T47D (cell line): ENCODE results near the gene PRKCA.
A peak's percentile ranks its signal among the peaks of the same experiment; 100 is the strongest.

Source experiments
- DNase-seq, 2 experiments: peaks; one replicate each; pipeline versions ENCODE4 v3.0.0 to v3.0.0-alpha.2; 2011 to 2012; ENCODE audit warnings: low read depth in 1 of 2, low spot score in 1 of 2
- JUND ChIP-seq: IDR thresholded peaks from 2 replicates; pipeline ENCODE4 v1.6.1; 2012; ENCODE audit warnings: low read depth
- in situ Hi-C: cut with HindIII; loops from 2 replicates; pipeline ENCODE4 v1.10.0; 2016; ENCODE audit warnings: low sequenced_read_pairs, low pct_unique_long_range_greater_than_20kb

PRKCA gene

DNA sequence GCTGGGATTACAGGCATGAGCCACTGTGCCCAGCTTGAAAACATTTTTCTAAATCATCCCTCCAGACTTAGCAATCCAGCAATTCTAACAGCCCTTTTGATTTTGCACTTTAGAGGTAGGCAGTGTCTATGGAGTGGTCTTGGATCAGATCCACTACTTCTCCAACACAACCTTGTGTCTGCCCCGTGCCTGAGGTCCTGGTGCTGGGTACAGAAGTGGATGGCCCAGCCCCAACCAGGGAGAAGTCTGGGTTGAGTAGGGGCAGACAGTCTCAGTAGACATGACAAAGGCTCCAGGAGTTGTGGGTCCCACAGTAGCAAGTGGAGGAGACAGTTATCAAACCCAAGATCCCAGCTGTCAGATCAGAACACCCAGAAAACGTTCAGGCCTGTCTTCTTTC lies 460.6 kb downstream of the PRKCA start:
- in situ Hi-C loops: no loop called here
- no peak for DNase-seq
- TF ChIP-seq JUND: no peak

DNA sequence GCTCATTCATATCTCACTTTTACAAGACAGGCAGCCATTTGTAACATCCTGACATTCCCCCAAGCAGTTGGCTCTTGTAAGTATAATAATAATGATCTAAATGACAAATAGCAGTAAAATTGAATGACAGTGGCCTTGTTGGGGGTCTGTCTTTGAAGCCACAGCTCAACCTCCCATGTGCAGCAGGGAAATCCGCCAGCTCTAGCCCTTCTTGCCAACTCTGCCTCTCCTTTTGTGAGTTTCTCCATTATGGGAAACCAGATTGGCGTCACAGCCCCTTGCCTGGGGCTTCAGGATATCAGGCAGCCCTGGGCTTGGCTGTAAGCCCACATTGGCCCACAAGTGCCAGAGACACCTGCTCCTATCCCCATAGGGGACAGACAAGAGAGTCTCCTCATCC lies 462.1 kb downstream of the PRKCA start:
- in situ Hi-C loops: no loop called here

DNA sequence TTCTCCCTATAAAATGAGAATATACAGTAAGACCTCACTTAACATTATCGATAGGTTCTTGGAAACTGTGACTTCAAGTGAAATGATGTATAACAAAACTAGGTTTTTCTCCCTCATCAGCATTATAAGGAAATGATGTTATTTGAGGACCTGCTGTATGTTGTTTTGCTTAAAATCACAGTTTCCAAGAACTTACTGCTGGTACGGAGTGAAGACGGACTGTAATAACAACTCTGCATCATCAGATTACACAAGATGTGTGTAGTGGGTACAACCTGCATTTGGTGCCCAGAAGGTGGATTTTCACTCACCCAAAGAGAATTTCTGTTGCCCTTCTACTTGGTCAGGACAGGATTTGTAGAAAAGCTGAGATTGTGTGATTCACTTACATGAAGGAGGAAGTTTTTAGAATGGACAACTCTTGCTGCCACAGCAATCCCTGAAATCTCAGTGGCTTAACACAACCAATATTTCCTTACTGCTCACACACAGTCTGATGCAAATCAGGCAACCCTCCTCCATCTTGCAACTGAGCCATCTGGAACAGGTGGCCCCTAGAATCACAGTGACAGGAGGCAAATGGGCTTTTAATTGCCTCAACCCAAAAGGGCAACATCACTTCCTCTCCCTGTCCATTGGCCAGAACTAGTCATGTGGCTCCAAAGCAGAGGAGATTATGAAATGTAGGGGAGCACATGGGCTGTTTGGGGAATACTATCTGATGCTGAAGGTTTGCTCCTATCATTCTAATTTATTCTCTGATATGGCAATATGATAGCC lies 464.9 kb downstream of the PRKCA start:
- in situ Hi-C loops: no loop called here
- no peak for TF ChIP-seq JUND
- no peak for DNase-seq

More for the DNA sequence above, 462.1 kb downstream of the PRKCA start:
- no peak for DNase-seq
- no peak for TF ChIP-seq JUND

DNA sequence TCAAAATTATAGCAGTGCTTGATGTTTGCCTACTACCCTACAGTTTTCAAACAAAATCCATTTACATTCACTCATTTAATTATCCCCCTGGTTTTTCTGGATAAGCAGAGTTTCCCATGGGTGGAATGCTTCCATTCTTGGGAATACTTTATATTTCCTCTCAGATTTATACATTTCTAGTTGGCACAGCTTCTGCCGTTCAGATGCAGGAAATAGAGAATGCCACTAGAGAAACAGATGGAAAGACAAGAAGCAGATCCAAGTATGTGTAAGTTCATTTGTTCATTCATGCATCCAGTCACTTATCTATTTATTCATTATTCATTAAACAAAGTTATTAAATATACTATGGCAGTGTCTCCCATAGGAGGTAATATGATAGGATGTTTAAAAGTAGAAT lies 467.5 kb downstream of the PRKCA start:
- no peak for TF ChIP-seq JUND
- no peak for DNase-seq
- in situ Hi-C loops: no loop called here

DNA sequence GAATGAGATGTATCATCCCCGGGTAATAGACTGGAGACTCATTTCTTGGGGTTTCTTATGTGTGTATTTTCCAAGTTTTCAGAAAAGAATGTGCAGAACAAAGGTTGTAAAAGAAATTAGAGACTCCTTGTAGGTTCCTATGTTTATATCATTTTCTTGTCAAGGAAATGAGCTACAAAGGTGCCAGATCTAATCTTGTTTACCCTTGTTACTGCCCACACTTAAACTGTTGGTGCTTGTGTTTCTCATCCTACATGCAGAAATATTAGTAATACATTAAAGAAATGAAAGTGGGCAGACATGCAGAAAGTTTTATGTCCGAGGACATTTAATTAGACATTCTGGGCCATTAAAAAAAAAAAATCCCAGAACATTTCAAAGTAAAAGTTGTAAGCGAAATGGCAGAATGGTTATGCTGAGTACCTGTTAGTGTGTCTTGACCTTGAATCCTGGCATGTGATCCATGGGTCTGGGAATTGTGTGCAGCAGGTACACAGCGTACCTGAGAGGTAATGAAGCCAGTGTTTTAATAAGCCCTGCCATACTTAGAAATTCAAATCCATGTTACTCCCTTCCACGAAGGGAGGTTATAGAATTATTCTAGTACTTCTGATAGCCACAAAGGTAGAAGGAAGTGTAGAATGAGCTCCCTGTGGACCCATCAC lies 469.9 kb downstream of the PRKCA start:
- in situ Hi-C loops: no loop called here
- TF ChIP-seq JUND: no peak
- DNase-seq: no peak

DNA sequence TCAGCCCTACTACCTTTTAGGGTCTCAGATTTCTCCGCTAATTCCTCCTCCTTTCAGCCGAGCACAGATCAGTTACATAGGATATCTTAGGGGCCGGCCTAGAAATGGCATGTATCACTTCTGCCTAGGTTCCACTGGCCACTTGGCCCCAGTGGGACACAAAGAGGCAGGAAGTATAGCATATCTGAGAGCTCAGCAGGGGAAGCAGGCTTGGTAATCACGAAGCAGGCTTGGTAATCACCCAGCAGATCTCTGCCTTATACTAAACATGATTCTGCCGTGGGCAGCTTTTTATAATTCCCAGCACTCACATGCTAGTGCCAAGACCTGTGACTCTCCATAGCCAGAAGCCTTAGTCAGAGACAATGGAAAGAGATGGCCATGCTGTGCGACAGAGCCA lies 472.9 kb downstream of the PRKCA start:
- in situ Hi-C loops: no loop called here
- no peak for TF ChIP-seq JUND
- DNase-seq: no peak

DNA sequence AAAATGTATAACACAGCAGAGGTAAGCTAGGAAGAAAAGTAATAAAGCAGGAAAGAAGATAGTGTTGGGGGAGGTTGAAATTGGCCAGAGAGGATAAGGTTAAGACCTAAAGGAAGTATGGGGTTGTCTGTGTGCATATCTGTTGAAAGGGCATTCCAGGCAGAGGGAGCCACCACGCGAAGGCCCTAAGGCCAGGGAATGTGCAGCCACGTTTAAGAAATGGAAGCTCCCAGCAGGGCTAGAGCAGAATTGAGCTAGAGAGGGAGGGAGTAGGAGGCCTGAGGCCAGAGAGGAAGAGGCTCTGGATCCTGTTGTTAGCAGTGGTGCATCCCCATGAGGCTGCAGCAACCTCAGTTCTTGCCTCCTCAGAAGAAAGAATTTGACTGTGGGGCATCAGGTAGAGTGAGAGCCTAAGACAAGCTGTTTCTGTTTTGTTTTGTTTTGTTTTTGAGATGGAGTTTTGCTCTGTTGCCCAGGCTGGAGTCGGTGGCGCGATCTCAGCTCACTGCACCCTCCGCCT lies 473.5 kb downstream of the PRKCA start:
- no peak for DNase-seq
- in situ Hi-C loops: no loop called here
- TF ChIP-seq JUND: no peak

DNA sequence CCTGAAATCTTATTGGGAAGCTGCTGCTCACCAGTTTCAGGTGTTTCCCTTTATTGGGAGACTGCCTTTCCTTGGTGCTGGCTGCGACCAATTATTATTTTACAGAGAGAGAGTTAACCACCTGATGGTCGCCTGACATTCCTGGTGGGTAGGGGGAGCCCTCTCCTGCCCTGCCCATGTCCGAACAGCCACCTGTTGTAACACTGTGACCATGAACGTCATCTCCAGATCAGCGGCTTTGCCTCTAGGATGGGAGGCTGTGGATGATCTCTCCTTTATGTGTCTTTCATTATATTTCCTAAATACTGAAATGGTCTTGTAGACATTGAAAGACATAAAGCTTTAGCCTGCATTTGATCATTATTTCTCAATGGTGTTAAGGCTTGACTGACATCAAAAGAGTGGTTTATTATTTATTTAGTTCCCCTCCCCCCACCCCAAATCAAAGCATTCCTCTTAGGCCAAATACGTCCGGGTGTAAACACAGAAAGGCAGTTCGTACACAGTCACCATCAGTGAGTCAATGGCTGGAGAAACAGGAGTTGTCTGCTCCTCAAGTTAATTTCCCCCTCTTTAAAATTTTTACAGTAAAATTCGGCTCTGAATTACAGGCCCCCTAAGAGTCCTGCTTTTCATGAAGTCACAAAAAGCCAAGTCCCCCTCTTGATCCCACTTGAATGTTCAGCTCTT lies 474.7 kb downstream of the PRKCA start:
- DNase-seq: peak in 1 of 2 experiments; percentile 26
- in situ Hi-C loops: no loop called here
- no peak for TF ChIP-seq JUND

DNA sequence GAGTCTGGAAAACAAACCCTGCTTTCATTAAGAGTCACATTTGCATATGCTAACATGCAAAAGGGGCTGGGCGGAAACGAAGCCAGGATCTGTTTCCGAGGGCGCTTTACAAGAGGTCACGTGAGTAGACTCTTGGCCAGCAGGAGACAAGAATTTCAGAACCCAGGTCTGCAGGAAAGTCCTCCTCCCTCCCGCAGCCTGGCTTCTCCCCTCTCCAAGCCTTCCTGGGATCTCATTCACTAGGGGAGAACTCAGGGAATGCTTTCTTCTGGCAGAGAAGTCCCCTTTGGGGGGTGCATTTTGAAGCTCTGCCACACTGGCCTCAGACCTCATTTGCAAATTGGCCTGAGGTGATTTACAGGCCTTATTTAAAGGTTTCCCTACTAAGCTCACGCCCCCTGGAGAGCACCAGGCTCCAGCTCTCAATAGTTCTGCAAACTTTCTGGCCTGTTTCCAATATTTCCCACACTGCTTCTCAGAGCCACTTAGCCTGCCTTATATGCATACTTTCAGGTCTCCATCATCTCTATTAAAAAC lies 475.3 kb downstream of the PRKCA start:
- in situ Hi-C loops: no loop called here
- DNase-seq: peak in 1 of 2 experiments; percentile 37
- TF ChIP-seq JUND: no peak

DNA sequence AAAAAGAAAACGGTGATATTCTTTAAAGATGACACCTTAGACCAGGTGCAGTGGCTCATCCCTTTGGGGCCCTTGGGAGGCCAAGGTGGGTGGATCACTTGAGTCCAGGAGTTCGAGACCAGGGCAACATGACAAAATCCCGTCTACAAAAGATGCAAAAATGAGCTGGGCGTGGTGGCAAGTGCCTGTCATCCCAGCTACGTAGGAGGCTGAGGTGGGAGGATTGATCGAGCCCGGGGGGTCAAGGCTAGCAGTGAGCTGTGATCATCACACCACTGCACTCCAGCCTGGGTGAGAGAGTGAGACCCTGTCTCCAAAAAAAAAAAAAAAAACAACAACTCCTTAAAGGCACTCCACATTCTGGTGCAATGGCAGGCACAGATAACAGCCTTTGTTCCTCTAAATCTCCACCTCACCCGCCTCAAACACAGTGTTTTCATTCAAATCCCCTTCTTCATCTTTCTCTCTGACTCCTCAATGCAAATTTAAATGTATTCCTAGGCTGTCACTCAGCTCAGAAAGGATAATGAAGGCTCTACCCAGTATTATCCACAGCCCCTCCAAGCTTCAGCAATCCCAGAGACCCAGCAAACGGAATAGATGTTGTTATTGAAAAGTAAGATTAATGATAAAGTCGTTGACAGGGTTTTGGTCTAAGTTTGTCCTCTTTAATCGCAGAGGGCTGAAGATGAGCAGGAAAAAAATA lies 476.3 kb downstream of the PRKCA start:
- no peak for DNase-seq
- no peak for TF ChIP-seq JUND
- in situ Hi-C loops: no loop called here

DNA sequence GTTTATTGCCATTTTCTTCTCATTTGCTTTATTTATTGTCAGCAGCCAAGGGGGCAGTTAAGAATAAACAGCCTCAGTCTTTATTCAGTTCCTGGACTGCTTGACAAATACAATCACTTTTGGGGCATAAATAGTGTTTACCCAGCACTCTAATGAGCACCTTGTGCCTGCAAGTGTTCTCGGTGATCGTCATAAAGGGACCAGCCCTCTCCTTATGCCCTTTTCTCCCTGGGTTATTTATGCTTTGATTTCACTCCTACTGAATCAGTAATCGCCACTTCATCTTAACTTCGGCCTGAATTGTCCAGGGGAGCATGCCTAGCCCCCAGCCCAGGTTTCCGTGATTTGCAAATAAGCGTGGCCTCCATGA lies 476.8 kb downstream of the PRKCA start:
- no peak for DNase-seq
- in situ Hi-C loops: no loop called here
- TF ChIP-seq JUND: no peak

DNA sequence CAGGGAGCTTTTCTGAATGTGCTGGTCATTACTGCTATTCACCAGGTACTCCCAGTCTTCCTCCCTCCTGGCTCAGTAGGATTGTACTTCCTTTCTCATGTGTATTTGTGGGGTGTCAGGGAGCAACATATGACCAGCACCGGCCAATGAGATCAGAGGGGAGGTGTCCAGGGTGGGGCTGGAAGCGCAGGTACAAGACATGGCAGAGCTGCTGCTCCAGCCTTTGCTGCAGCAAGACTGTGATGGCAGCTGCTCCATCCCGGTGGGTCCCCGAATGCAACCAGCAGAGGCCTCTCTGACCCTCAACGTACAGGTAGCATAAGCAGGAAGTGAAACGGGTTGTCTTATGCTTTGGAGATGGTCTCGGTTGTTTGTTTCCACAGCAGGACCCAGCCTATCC lies 478.7 kb downstream of the PRKCA start:
- TF ChIP-seq JUND: no peak
- in situ Hi-C loops: no loop called here
- DNase-seq: no peak

DNA sequence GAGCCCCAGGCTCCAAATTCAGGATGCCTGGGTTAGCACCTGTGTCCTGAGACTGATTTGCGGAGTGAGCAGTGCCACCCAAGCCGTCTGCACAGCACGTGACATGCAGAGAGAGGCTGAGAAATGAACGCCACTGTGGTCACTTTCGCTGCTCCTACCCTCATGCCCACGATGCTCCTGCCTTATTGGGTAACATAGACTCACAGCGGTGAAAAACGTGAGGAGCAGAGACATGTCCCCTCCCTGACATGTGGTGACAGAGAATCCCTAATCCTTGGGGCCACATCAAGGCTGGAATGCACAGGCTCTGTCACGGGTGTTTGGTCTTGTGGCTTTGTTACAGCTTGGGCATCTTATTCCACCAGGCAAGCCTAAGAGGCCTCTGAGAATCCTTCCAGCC lies 480.4 kb downstream of the PRKCA start:
- no peak for TF ChIP-seq JUND
- no peak for DNase-seq
- in situ Hi-C loops: no loop called here
